ENCODE results near the gene METTL1.

The METTL1 gene

DNA sequence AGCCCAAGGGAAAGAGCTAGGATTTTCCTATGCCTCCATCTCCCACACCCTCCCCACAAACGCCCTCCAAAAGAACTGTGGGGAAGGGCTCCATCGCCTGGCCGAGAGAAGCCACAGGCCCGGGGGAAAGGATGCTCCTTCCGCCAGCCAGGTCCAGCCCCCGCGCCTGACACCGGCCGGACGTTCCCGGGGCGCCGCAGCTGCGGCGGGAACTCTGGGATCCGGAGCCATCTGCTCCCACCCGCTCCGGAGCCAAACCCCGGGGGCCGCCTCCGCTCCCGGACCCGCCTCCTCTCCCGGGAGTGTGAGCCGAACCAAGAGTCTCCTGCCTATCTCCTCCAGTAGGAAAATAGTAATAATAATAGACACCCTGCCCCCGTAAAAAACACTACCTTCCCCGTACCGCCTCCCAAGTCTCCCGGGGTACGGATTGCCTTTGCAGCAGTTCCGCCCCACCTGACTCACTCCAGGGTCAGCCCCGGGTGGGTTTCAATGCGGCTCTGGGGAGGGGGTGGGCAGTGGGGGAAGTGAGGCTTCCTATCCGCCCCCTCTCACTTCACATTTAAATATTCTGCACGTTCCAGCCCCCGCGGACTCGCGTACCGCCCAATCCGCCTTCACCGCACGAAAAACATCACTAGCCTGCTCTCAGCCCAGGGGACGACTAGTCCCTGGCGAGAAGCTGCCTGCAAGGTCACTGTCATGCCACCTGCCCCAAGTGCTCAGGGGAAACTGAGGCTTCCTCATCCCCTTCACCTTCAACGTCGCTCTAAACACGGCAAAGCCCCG lies 35.8 kb downstream of the METTL1 start:
- no peak for DNase-seq

DNA sequence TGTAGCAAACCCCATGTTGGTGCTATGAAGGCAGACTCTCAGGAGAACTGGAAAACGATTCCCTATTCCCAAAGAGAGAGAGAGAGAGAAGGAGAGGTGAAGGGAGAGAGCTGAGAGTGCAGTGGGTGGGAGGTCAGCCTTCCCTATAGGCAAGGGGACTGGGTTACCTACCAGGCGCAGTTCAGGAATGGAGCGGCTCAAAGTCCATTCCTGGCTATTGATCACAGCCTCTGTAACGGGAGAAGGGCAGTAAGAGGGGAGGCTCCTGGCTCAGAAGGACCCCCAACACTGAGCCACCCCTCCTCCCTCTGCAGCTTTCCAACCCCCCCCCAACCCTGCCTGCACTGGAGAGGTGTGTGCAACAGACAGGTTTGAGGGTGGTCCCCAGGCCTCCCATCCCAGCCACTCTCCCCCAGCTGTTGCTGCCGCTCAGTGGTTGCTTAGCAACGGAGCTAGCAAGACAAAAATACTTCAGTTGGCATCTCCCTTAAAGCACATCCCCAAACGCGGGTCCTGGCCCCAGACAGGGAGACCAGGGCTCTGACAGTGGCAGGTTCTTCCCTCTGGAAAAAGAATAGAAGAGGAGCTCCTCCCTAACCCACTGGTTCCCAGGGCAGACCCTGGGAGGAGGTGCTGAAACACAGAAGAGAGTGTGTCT lies 36.6 kb downstream of the METTL1 start:
- DNase-seq, result no peak

DNA sequence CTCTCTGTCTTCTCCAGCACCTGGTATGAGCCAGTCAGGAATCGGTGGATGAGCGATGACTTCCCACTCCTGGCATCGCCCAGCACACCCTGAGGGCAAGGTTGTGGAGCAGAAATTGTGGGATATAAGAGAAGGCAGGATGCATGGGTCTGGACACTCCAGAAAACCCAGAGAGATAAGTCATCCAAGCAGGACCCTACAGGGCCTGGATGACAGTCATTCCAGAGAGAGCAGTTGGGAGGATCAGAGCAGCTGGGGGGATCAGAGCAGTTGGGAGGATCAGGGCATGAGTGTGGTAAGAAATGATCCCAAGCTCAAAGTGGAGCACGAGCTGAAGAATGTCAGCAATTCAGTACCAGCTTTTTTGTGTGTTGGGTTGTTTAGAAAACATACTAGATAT lies 37.3 kb downstream of the METTL1 start:
- DNase-seq, result no peak

DNA sequence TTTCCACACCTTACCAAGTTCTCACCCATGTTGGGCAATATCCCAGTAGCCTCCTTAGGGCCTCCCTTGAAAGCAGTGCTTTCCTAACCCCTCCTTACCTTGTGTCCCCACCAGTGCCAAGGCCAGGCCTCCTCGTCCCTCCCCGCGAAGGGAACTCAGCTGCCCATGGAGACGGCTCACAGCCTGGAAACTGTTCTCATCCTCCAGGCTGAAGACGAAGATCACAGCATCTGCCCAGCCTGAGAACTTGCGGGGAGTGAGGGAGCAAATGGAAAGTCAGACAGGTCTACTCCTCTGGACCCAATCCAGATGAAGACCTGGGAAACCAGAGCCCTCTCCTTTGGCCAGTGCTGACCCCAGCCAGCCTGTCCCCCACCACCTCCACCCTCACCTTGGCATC lies 38.0 kb downstream of the METTL1 start:
- DNase-seq, result no peak

DNA sequence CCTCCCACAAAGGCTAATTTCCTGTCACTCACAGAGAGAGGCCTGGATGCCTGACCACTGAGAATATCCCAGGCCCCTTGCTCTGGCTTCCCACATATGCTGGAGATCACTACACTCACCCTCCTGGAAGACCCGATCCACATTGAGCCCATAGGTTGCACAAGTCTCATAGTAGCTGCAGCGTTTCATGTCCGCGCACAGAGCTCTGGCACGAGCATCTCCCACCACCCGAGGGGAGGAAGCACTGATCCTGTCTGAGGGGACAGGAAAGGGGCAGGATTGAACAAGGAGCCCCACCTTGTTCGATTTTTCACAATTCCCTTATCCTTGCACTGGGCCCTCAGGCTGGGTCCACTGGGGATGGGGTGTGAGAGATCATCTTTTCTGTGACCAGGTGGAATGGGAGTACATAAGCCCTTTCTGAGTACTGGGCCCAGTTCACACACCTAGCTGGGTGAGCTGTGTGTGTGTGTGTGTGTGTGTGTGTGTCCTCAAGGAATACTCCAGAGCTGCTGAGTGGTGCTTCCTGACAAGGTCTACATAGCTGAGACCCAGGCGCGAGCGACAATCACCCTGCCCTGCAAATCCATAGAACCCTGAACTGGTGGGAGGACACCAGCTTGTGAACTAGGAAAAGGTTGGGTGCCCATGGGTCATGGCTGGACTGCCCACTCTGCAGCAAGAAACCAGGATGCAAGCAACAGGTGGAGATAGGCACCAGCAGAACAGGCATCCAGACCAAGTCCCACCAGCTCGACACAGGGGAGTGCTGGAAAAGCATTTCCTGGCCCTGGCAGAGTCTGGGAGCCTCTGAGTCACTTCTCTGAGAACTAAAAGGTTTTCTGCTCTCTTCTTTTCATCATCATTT lies 38.9 kb downstream of the METTL1 start:
- no peak for DNase-seq

DNA sequence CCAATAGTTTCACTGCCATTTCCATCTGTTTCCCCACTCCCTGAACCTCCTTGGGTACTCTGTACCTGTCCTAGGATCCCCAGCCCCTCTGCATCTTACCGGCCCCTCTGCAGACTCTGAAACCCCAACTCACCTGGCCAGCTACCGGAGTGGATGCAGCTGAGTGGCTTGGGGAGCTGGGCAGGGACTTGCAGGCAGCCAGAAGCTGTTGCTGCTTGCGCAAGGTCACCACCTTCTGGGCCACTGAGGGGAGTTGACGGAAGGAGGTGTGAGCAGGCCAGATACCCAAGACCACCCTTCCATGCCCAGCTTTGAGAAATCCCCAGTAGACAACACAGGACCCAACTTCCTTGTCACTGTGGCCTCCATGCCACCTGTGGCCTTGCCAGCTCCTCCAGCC lies 39.6 kb downstream of the METTL1 start:
- no peak for DNase-seq

DNA sequence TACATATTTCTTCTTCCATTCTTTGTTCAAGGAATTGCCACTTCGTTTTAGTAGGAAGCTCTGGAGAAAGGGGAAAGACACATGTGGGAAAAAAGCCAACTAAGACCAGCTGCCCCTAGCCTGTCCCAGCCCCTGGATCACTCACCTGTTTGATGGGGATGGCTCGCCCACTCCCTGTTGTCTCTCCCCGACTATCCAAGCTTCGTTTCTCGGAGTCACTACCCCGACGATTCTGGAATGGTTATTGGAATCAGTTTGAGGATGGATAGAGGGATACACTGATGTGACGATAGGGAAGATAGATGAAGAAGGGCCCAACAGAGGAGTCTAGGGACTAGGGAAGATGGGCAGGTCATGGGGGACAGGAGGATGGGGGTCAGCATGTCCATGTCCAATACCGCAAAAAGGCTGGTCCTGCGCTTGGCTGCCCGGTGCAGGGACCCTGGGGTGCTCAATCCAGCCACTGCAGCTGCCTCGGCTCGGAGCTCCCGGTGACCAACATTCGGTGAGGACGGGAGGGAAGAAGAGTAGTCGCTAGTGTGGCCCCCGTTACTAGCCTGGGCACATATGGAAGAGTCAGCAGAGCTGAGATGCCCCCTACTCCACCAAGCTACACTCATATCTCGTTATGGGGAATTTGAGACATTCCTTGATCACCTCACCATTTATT lies 40.4 kb downstream of the METTL1 start:
- DNase-seq, result no peak

DNA sequence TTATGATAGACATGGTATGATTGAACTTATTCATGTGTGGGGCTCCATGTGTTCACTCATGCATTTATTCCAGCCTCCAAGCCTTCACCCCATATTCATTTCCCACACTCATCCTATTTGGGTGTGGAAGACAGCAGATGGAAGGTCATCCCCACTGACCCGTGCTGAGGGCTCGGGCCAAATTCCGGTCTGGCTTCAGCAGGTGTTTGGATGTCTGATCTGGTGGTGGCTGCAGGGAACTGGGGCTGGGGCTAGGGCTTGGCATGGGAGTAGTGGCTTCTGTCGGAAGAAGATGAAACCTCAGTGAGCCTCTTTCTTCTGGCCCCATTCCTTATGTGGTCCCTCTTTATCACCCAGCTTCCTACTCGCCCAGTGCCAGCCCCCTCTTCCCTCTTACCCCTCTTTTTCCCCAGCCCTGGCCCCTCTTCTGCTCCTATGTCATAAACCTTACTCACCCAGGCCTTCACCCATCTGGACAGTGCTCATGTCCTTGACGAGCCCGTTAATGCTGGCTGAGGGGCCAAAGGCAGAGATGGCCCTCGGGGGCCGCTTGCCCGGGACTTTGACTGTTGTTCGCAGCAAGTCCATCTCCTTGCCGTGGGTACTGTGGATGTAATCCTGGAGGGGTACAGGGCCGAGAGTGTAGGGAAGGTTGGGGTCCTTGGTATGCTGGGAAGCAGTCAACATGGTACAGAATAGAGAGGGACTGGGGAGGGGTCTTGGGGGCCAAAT lies 41.4 kb downstream of the METTL1 start:
- DNase-seq, result no peak

DNA sequence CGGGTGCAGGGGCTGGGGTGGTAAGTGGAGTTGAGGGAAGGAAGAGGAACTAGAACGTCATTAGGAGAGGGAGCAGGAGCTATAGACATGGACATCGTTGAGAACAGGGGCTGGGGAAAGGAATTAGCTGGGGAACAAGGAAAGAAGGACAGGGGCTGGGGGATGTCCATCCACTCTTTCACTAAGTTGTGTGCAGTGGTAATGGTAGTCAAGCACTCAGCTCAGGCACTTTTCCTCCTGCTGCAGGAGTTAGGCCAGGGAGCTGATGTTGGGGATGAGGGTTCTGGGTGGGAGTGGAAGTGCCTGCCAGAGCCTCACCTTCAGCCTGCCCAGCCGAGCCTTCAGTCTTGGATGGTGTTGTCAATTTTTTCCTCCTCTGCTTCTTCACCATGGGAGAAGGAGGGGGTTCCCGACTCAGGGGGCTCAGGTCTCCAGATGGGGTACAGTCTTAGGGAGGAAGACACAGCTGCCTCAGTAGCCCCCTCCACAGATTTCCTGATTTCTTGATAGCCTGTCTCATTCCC lies 42.5 kb downstream of the METTL1 start:
- no peak for DNase-seq

DNA sequence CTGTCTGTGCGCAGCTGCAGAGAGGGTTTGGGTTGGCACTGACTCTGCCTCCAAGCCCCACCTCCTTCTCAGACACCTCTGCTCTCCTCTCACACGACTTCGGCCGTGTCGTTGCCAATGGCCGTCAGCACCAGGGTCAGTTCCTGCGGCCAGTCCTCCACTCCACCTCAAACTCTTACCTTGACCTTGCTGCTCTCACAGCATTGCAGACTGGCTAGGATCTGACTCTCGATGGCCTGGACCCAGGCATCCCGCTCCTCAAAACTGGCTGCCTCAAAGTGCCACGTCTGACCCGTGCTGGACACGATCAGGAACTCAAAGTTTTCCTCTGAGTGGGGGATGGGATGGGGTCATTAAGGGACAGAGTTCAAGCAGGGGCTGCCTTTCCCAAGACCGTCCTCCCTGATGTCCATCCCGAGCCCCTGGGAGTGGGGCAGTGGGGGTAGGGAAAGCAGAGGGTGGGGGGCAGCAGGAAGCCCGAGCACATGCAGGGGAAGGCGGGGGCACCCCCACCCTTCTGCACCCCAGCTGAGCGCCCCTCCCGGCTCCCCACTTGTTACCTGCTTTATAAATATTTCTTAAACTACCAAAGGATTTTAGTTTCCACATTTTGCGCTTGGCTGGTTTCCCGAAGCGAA lies 44.0 kb downstream of the METTL1 start:
- no peak for DNase-seq

DNA sequence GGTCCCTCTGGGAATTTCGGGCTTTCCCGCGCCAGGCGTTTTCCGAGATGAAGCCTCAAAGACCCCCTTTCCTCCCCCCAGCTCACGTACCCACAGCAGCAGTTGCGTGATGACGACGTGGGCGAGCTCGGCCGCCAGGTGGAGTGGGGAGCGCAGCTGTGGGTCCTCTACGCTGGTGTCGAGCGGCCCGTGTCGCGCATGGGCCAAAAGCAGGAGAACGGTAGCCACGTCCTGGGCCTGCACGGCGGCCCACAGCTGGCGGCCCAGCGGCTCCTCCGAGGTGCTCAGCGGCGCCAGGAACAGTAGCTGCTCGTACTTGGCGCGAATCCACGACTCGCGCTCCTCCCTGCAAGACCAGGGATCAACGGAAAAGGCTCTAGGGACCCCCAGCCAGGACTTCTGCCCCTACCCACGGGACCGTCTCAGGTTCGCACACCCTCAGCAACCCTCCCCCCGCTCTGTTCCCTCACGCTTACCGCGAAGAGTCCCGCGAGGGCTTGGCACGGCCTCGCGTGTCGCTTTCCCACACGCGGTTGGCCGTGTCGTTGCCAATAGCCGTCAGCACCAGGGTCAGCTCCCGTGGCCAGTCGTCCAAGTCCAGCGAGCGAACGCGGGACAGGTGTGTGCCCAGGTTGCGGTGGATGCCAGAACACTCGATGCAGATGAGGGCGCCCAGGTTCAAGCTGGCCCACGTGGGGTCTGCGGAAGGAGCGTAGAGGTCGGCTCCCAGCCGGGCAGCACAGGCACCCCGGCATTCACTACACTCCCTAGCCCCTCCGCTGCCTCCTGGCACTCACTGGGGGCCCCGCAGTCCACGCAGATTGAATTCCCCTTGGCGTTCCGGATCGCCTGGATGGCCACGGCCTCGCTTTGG lies 44.8 kb downstream of the METTL1 start:
- no peak for DNase-seq

DNA sequence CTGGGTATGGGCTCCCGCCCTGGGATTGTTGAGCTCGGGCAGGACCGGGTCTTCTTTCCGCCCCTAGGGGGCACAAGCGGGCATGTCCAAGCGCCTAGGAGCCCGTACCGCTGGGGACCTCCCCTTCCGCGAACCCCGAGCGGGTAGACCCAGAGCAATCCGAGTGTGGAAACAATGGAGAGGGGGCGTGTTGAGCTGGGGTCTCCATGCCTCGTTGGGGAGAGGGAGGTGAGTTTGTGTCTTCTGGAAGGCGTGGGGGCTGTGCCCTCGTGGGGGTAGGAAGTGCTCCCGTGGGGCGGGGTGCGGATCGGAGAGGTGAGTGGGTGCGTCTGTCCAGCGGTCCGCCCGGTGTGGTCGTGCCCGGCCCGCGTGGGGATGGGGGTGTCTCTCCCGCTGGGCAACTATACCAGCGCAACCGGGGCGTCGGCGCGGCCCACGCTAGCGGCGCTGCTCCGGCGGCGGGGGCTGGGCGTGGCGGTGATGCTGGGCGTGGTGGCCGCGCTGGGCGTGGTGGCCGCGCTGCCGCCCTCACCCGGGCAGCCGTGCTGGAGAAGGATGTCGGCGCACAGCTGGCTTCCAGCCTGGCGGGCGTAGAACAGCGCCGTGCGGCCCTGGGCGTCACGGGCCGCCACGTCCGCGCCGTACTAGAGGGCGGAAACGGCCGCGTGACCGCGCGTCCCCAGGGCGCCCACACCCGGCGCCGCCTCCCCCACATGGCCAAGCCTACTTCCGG lies 45.6 kb downstream of the METTL1 start:
- DNase-seq, result peak; percentile 49

DNA sequence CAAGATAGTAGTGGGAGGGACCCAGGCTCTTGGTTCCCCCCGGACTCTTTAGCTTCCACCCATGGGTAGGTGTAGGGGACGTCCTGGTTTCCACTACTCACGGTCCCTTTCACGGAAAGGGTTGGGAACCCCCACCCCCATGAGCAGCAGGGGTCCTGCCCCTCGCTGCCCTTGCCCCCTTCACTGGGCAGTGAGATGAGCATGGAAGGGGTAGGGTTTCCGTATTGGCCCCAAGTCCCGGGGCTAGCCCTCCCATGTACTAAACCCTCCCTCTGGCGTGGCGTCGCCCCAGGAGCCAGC lies 46.1 kb downstream of the METTL1 start:
- DNase-seq, result no peak

DNA sequence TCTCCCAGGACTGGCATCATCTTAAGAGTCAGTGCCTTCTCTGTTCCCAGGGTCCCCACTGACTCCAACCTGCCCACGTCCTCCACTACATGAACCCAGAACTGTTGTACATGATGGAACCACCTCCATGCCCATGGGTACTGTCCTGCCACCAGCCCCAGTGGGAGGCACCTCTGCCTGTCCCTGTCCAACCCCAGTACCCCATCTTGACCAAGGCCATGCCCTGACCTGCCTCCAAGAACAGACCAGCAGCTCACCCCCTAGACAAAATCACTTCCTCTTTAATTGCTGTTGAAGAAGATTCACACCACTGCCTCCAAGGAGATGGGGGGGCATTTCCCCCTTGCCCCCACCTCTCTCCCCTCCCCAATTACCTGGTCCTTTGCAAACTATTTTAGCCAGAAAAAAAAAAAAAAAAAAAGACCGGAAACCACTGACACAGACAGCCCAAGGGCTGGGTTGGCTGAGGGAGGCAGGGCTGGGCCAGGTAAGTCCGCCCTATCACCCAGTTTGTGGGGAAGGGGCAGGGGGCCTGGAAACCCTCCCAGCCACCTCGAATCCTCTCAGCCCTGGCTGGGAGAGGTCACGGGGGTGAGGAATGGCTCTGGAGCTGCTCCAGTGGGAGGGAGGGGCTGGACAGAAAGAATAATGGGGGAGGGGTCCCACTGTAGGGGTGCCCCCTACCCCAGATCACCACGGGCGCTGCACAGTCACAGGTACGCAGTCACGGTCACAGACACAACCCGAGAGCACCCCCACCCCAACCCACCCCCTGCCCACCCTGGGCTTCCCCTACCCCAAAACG lies 46.8 kb downstream of the METTL1 start:
- DNase-seq, result no peak

DNA sequence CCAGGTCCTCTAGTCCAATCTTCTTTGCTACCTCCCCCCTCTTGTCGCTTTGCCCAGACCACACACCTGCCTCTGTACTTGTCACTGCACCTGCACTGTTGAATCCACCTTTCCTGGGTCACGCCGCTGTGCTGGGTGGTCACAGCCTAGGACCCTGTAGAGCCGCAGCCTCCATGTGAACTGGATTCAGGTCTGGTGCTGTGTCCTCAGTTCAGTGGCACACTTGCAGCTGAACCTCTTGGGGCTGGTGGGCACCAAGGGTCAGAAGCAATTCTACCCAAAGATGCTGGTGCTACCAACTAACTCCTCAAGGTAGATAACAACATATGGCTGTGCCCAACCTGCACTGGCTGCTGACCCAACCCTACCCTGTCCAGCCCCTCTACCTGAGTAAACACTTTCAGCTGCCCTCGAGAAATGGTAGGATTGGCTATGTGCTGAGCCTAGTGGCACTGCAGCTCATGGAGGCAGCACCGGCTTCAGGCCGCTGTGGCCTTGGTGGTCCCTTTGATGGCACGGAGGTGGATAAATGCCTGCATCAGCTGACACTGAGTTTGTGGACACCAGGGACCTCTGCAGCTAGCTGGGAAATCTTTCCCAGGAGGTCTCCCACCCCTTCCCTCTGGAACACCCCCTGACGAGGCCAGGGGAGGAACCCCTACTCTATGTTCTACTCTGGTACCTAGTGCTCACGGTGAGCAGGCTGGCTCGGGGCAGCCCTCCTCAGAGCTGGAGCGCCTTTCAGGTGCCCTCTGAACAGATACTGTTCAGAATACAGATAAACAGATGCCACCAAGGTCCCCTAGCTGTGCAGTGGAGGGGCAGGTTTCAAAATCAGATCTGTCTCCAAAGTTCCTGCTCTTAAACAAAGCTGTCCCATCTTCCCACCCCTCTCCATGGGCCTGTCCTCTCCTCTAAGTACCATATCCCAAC lies 47.6 kb downstream of the METTL1 start:
- no peak for DNase-seq

DNA sequence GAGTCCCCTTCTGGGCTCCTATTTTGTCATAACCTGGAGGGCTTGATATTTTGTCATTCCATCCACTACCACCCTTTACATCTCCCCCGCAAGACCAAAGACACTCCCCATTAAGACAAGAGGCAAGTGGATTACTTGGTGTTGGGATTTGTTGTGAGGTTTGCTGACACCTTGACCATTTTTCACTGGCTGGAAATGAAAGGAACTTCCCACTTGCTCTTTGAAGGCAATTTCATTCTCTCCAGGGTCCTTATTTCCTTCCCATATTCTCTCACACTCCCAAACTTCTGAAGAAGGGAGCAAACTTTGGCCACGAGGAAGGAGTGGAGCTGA lies 48.3 kb downstream of the METTL1 start:
- DNase-seq, result no peak

DNA sequence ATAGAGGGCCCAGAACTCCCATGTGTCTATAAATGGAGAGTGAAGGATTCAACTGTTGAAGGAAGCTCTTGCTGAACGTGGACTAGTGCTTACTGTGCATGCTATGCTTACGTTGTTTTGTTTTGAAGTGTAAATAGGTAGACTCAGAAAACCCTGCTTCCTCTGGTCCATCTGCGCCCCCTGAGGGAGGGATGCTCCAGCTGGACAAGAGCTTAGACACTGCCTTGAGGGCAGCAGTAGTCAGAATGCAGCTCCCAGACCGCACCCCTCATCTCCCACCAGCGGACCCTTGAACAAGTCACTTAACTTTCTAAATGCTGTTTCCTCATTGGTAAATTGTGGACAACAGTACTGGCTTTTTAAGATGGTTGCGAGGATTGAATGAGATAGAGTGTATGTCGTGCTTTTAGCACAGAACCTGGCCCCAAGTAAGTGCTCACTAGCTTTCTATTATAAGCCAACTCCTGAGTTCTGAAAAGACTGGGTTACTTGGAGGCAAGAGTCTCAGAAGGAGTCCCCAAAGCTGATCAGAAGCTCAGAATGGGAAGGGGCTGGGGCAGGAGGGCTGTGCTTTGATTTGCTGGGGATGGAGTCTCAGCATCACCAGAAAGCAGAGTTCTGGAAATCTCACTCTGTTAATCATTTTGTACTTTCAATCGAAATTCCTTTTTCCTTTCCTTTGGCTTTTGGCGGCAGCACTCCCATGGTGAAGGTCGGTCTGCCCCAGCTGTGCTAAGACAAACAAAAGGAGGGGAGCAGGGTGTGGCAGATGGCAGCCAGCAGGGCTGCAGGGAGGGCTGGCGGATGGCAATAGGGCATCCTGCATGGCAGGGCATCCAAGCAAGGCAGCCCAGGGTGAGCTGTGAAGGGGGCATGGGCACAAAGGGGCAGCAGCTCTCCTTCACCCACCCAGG lies 48.9 kb downstream of the METTL1 start:
- no peak for DNase-seq

Measured in CD4-positive, alpha-beta T cell treated with Interleukin-10 for 1 hour (primary cell).